H9 (cell line): ENCODE results near the gene KRT84. TPM values are rescaled to one million over a fixed set of nuclear protein-coding genes. Genes with fewer than 3 reads are reported as not detected.

Experiments used
- DNase-seq: peaks from one replicate; pipeline ENCODE4 v3.0.0-alpha.2; 2017
- H2AFZ ChIP-seq: one replicate; pipeline ENCODE4 v1.6.1; 2013; ENCODE audit warnings: mild to moderate bottlenecking, low read length, control low read depth, moderate library complexity
- H2AK5ac ChIP-seq: 2 replicates; pipeline ENCODE4 v1.6.1; 2013; ENCODE audit warnings: low read length, control low read depth, mixed read lengths; ENCODE audit not compliant: insufficient read length
- H2BK120ac ChIP-seq: one replicate; pipeline ENCODE4 v1.6.1; 2013; ENCODE audit warnings: low read depth, mild to moderate bottlenecking, low read length, control low read depth, inconsistent platforms; ENCODE audit not compliant: poor library complexity, severe bottlenecking
- H2BK12ac ChIP-seq: 2 replicates; pipeline ENCODE4 v1.6.1; 2013; ENCODE audit warnings: low read length, control low read depth, mixed read lengths, low read depth; ENCODE audit not compliant: insufficient read length
- H2BK15ac ChIP-seq: 2 replicates; pipeline ENCODE4 v1.6.1; 2013; ENCODE audit warnings: low read depth, low read length, control low read depth
- H2BK20ac ChIP-seq: one replicate; pipeline ENCODE4 v1.6.1; 2013; ENCODE audit warnings: low read depth, mild to moderate bottlenecking, low read length, control low read depth, inconsistent platforms; ENCODE audit not compliant: poor library complexity, severe bottlenecking
- H2BK5ac ChIP-seq: 2 replicates; pipeline ENCODE4 v1.6.1; 2013; ENCODE audit warnings: low read length, control low read depth, mixed read lengths; ENCODE audit not compliant: insufficient read length
- H3K14ac ChIP-seq: 2 replicates; pipeline ENCODE4 v1.6.1; 2013; ENCODE audit warnings: low read length, control low read depth; ENCODE audit not compliant: insufficient read depth
- H3K18ac ChIP-seq: 2 replicates; pipeline ENCODE4 v1.6.1; 2013; ENCODE audit warnings: low read depth, mild to moderate bottlenecking, mixed read lengths, low read length, control low read depth; ENCODE audit not compliant: insufficient read length
- H3K23ac ChIP-seq: 2 replicates; pipeline ENCODE4 v1.6.1; 2013; ENCODE audit warnings: low read length, control low read depth, mixed read lengths, low read depth; ENCODE audit not compliant: insufficient read length
- H3K23me2 ChIP-seq: 2 replicates; pipeline ENCODE4 v1.6.1; 2013; ENCODE audit warnings: low read depth, mild to moderate bottlenecking, mixed read lengths, low read length, control low read depth; ENCODE audit not compliant: insufficient read length, poor library complexity, severe bottlenecking
- H3K27ac ChIP-seq: 2 replicates; pipeline ENCODE4 v1.5.1; 2013; ENCODE audit warnings: low read length, control low read depth, mixed read lengths, low read depth; ENCODE audit not compliant: insufficient read length
- H3K27me3 ChIP-seq: 2 replicates; pipeline ENCODE4 v1.6.1; 2013; ENCODE audit warnings: low read length, control low read depth, inconsistent platforms; ENCODE audit not compliant: insufficient read depth
- H3K4ac ChIP-seq: 2 replicates; pipeline ENCODE4 v1.6.1; 2013; ENCODE audit warnings: low read depth, mild to moderate bottlenecking, control low read depth, inconsistent platforms, low read length, moderate library complexity
- H3K4me1 ChIP-seq: 2 replicates; pipeline ENCODE4 v1.6.1; 2013; ENCODE audit warnings: low read length, control low read depth, inconsistent platforms; ENCODE audit not compliant: insufficient read depth
- H3K4me2 ChIP-seq: 2 replicates; pipeline ENCODE4 v1.6.1; 2013; ENCODE audit warnings: low read length, control low read depth, mixed read lengths; ENCODE audit not compliant: insufficient read length, insufficient read depth
- H3K56ac ChIP-seq: 2 replicates; pipeline ENCODE4 v1.6.1; 2013; ENCODE audit warnings: low read depth, mild to moderate bottlenecking, mixed read lengths, low read length, control low read depth; ENCODE audit not compliant: insufficient read length
- H3K79me1 ChIP-seq: 2 replicates; pipeline ENCODE4 v1.6.1; 2013; ENCODE audit warnings: low read depth, mild to moderate bottlenecking, moderate library complexity, low read length, control low read depth, inconsistent platforms; ENCODE audit not compliant: insufficient read depth, poor library complexity, severe bottlenecking
- H3K79me2 ChIP-seq: 2 replicates; pipeline ENCODE4 v1.6.1; 2013; ENCODE audit warnings: low read length, control low read depth, inconsistent platforms; ENCODE audit not compliant: insufficient read depth
- H3K9ac ChIP-seq: 2 replicates; pipeline ENCODE4 v1.6.1; 2013; ENCODE audit warnings: low read length, control low read depth, mixed read lengths; ENCODE audit not compliant: insufficient read length; ENCODE audit errors: extremely low read depth
- H3K9me3 ChIP-seq: one replicate; pipeline ENCODE4 v1.6.1; 2013; ENCODE audit warnings: low read depth, low read length, inconsistent platforms; ENCODE audit not compliant: control insufficient read depth
- H3T11ph ChIP-seq: one replicate; pipeline ENCODE4 v1.6.1; 2013; ENCODE audit warnings: mild to moderate bottlenecking, low read length, control low read depth, inconsistent platforms
- H4K20me1 ChIP-seq: one replicate; pipeline ENCODE4 v1.6.1; 2013; ENCODE audit not compliant: control insufficient read depth, insufficient read length, insufficient read depth
- H4K5ac ChIP-seq: 2 replicates; pipeline ENCODE4 v1.6.1; 2013; ENCODE audit warnings: low read depth, mild to moderate bottlenecking, mixed read lengths, low read length, control low read depth; ENCODE audit not compliant: insufficient read length
- H4K8ac ChIP-seq: replicated peaks from 2 replicates; pipeline ENCODE4 v1.6.1; 2013; ENCODE audit warnings: low read length, control low read depth, mixed read lengths, low read depth; ENCODE audit not compliant: insufficient read length
- H4K91ac ChIP-seq: 2 replicates; pipeline ENCODE4 v1.6.1; 2013; ENCODE audit warnings: low read depth, mild to moderate bottlenecking, moderate library complexity, mixed read lengths, low read length, control low read depth; ENCODE audit not compliant: insufficient read length
- H3K27ac Mint-ChIP-seq, 3 experiments: 2 replicates in 2 of 3; 3 replicates in 1 of 3; pipeline ENCODE4 v1.8.0; 2020 to 2021; ENCODE audit warnings: mixed read lengths in 3 of 3, mild to moderate bottlenecking in 1 of 3, moderate library complexity in 1 of 3
- H3K27me3 Mint-ChIP-seq: 2 replicates; pipeline ENCODE4 v1.8.0; 2021; ENCODE audit warnings: low read depth, mild to moderate bottlenecking, moderate library complexity, mixed read lengths
- H3K36me3 Mint-ChIP-seq, 3 experiments: 2 replicates in 2 of 3; 3 replicates in 1 of 3; pipeline ENCODE4 v1.8.0; 2020 to 2021; ENCODE audit warnings: low read depth in 3 of 3, mixed read lengths in 3 of 3; ENCODE audit not compliant: insufficient read depth in 1 of 3
- H3K4me1 Mint-ChIP-seq, 2 experiments: 2 replicates each; pipeline ENCODE4 v1.8.0; 2020; ENCODE audit warnings: mixed read lengths in 2 of 2
- H3K4me3 Mint-ChIP-seq, 2 experiments: 2 replicates in 1 of 2; 3 replicates in 1 of 2; pipeline ENCODE4 v1.8.0; 2020 to 2021; ENCODE audit warnings: mild to moderate bottlenecking in 2 of 2, mixed read lengths in 2 of 2, moderate library complexity in 1 of 2
- H3K9me3 Mint-ChIP-seq, 2 experiments: 2 replicates in 1 of 2; 3 replicates in 1 of 2; pipeline ENCODE4 v1.8.0; 2020; ENCODE audit warnings: mild to moderate bottlenecking in 2 of 2, mixed read lengths in 2 of 2, moderate library complexity in 1 of 2
- WGBS: extraction: QIAGEN DNeasy Blood & Tissue Kit; methylation state at CpG from one replicate; pipeline ENCODE4 v1.1.7; 2013; ENCODE audit warnings: missing lambda C conversion rate, low lambda C conversion rate, mixed read lengths; ENCODE audit not compliant: insufficient read length; ENCODE audit errors: extremely low coverage; 5-methylcytosine and 5-hydroxymethylcytosine counted together
- total RNA-seq: library from RNA; stranded (reverse); gene quantifications from 2 replicates; pipeline ENCODE4 v1.2.1, GENCODE V29; 2021
- TF ChIP-seq, protein P1 (sequence below): fragments of 200-600 bp; sonication (generic); conservative IDR thresholded peaks from 3 replicates; pipeline ENCODE4 v1.8.0; 2021; ENCODE audit warnings: antibody characterized with exemption, mild to moderate bottlenecking

Gene KRT84
- total RNA-seq, 1 experiment from 2014 or later: not detected

DNA sequence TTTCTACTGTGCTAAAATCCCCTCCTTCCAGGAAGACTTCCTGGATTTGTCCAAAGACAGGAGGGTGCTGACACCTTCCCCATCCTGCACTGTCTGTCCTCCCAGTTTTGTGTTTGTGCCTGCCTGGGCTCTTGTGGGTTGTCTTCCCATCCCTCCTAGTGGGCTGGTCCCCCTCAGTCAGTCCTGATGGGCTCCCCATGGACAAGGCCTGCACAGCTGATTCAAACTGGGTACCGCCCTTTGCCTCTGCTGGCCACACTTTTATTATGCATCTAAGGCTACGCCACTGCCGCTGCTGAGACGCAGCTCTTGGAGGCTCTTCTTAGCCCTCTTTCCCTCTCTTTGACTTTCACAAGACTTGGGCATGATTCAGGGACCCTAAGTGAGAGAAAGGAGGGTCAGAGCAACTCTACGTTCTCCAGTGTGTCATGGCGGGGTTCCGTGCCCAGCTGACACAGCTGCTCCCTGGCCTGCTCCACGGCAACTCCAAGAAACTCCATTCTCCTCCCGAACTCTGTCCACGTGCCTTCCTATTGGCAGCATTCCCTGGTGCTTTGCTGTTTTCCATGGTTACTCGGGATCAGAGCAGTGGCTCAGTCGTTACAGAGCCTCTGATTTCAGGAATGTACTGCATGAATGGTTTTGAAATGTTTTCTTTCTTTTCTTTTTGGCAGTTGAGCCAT, 14.4 kb downstream of the KRT84 start:
- no peaks in the 10 kb centered on the region for H4K20me1 ChIP-seq
- WGBS: no CpG with 5 or more reads among the region's 12 CpGs
- H3K4me1 ChIP-seq: no peaks in the 10 kb centered on the region
- H3K27me3 ChIP-seq: no peaks in the 10 kb centered on the region
- Mint-ChIP-seq H3K27me3 (peaks cover 10% of the 10 kb centered on the region), H3K36me3 (no peaks in the 10 kb centered on the region), H3K27ac (peak overlapping the region in 1 of 3 experiments; percentile 79; a peak in 1 of 7 replicates), H3K9me3 (no peaks in the 10 kb centered on the region), H3K4me3 (no peak overlapping the region), H3K4me1 (peaks cover 0 to 11% of the 10 kb centered on the region in 2 experiments; a peak in 2 of 4 replicates)
- no peaks in the 10 kb centered on the region for H3K9me3 ChIP-seq
- no peaks in the 10 kb centered on the region for H3K79me2 ChIP-seq
- H3K79me1 ChIP-seq: no peaks in the 10 kb centered on the region
- H4K8ac ChIP-seq: no peak overlapping the region
- TF ChIP-seq, protein P1, sequence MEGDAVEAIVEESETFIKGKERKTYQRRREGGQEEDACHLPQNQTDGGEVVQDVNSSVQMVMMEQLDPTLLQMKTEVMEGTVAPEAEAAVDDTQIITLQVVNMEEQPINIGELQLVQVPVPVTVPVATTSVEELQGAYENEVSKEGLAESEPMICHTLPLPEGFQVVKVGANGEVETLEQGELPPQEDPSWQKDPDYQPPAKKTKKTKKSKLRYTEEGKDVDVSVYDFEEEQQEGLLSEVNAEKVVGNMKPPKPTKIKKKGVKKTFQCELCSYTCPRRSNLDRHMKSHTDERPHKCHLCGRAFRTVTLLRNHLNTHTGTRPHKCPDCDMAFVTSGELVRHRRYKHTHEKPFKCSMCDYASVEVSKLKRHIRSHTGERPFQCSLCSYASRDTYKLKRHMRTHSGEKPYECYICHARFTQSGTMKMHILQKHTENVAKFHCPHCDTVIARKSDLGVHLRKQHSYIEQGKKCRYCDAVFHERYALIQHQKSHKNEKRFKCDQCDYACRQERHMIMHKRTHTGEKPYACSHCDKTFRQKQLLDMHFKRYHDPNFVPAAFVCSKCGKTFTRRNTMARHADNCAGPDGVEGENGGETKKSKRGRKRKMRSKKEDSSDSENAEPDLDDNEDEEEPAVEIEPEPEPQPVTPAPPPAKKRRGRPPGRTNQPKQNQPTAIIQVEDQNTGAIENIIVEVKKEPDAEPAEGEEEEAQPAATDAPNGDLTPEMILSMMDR: no peak
- no peaks in the 10 kb centered on the region for H3K23me2 ChIP-seq
- no peak overlapping the region for H2BK120ac ChIP-seq
- H2AFZ ChIP-seq: no peak overlapping the region
- H2AK5ac ChIP-seq: no peak overlapping the region
- H2BK15ac ChIP-seq: no peak overlapping the region
- no peak overlapping the region for H3K27ac ChIP-seq
- no peak overlapping the region for H3K56ac ChIP-seq
- no peak overlapping the region for H3K4me2 ChIP-seq
- DNase-seq: no peak
- H3K4ac ChIP-seq: no peak overlapping the region
- H4K91ac ChIP-seq: no peak overlapping the region
- no peak overlapping the region for H2BK20ac ChIP-seq
- no peak overlapping the region for H2BK12ac ChIP-seq
- no peak overlapping the region for H3K18ac ChIP-seq
- H3K9ac ChIP-seq: no peak overlapping the region
- H3K23ac ChIP-seq: no peak overlapping the region
- no peak overlapping the region for H3T11ph ChIP-seq
- no peak overlapping the region for H2BK5ac ChIP-seq
- H4K5ac ChIP-seq: no peak overlapping the region
- no peak overlapping the region; the same call in 1 of the 2 replicates for H3K14ac ChIP-seq
